HEK293 (cell line): ENCODE measurements around the gene DCAF4.
"Not testable (repeated sequence)": the region's sequence is repeated elsewhere in the genome, so short reads cannot be mapped to it uniquely, and the experiment has no call there.

ENCODE experiments used
- CTCF ChIA-PET: fragments of 350-600 bp; formaldehyde crosslinking; extraction: SDS; loops from one replicate; lab custom pipeline; 2021; ENCODE audit warnings: antibody characterized with exemption; lab: Yijun Ruan, JAX
- POLR2A ChIA-PET: fragments of 300-600 bp; formaldehyde crosslinking; extraction: SDS; loops from one replicate; lab custom pipeline; 2020; ENCODE audit warnings: antibody characterized with exemption, inconsistent platforms; lab: Yijun Ruan, JAX
- H3K27ac ChIP-seq: fragments of 200-500 bp; sonication (Bioruptor generic); 2 replicates; pipeline ENCODE4 v1.5.1; 2014; ENCODE audit warnings: low read depth, low read length, control low read depth, inconsistent platforms; ENCODE audit errors: extremely low read depth
- H3K36me3 ChIP-seq, 2 experiments: fragments of 200-500 bp in 1 of 2; sonication (Bioruptor generic) in 1 of 2; 1 replicate in 1 of 2; 2 replicates in 1 of 2; pipeline ENCODE4 v1.5.1; 2014 to 2017; ENCODE audit warnings: inconsistent platforms in 2 of 2, low read length in 2 of 2; ENCODE audit not compliant: control insufficient read depth in 2 of 2, insufficient read depth in 1 of 2
- H3K4me1 ChIP-seq: fragments of 200-500 bp; sonication (Bioruptor generic); 2 replicates; pipeline ENCODE4 v1.5.1; 2014; ENCODE audit warnings: mild to moderate bottlenecking, low read length, inconsistent platforms; ENCODE audit not compliant: control insufficient read depth, insufficient read depth
- H3K4me3 ChIP-seq: 2 replicates; pipeline ENCODE4 v1.5.1; 2011; ENCODE audit warnings: low read depth, mild to moderate bottlenecking, control low read depth, low read length, moderate library complexity
- H3K9me3 ChIP-seq: fragments of 200-500 bp; sonication (Bioruptor generic); 2 replicates; pipeline ENCODE4 v1.5.1; 2014; ENCODE audit warnings: low read depth, low read length, inconsistent platforms; ENCODE audit not compliant: control insufficient read depth, insufficient read depth
- YY1 ChIP-seq: fragments of 450-650 bp; formaldehyde crosslinking; IDR thresholded peaks from 2 replicates; pipeline ENCODE4 v1.5.1; 2018; ENCODE audit warnings: missing biosample characterization, missing genetic modification characterization
- ZBTB1 ChIP-seq: fragments of 450-650 bp; formaldehyde crosslinking; IDR thresholded peaks from 2 replicates; pipeline ENCODE4 v1.5.1; 2016; ENCODE audit warnings: missing biosample characterization, missing genetic modification characterization
- ZEB2 ChIP-seq: fragments of 450-650 bp; formaldehyde crosslinking; IDR thresholded peaks from 2 replicates; pipeline ENCODE4 v1.5.1; 2016; ENCODE audit warnings: missing biosample characterization, missing genetic modification characterization
- ZNF132 ChIP-seq: fragments of 450-650 bp; formaldehyde crosslinking; IDR thresholded peaks from 2 replicates; pipeline ENCODE4 v1.5.1; 2017; ENCODE audit warnings: missing biosample characterization, missing genetic modification characterization, borderline replicate concordance
- ZNF211 ChIP-seq: fragments of 450-650 bp; formaldehyde crosslinking; IDR thresholded peaks from 2 replicates; pipeline ENCODE4 v1.5.1; 2016; ENCODE audit warnings: low read depth, missing biosample characterization, missing genetic modification characterization
- ZNF292 ChIP-seq: fragments of 450-650 bp; formaldehyde crosslinking; IDR thresholded peaks from 2 replicates; pipeline ENCODE4 v1.5.1; 2016; ENCODE audit warnings: low read depth, missing biosample characterization, missing genetic modification characterization, borderline replicate concordance
- ZNF324 ChIP-seq: fragments of 450-650 bp; formaldehyde crosslinking; IDR thresholded peaks from 2 replicates; pipeline ENCODE4 v1.5.1; 2016; ENCODE audit warnings: missing biosample characterization, missing genetic modification characterization
- ZNF501 ChIP-seq: fragments of 450-650 bp; formaldehyde crosslinking; IDR thresholded peaks from 2 replicates; pipeline ENCODE4 v1.5.1; 2016; ENCODE audit warnings: missing biosample characterization, missing genetic modification characterization
- ZNF548 ChIP-seq: fragments of 450-650 bp; formaldehyde crosslinking; IDR thresholded peaks from 2 replicates; pipeline ENCODE4 v1.5.1; 2016; ENCODE audit warnings: missing biosample characterization, missing genetic modification characterization
- ZNF585B ChIP-seq: fragments of 450-650 bp; formaldehyde crosslinking; IDR thresholded peaks from 2 replicates; pipeline ENCODE4 v1.5.1; 2016; ENCODE audit warnings: missing biosample characterization, missing genetic modification characterization
- ZNF830 ChIP-seq: fragments of 450-650 bp; IDR thresholded peaks from 2 replicates; pipeline ENCODE4 v1.5.0; 2018; ENCODE audit warnings: missing biosample characterization, missing genetic modification characterization, low read depth, mild to moderate bottlenecking, moderate library complexity
- ZNF837 ChIP-seq: fragments of 450-650 bp; formaldehyde crosslinking; IDR thresholded peaks from 2 replicates; pipeline ENCODE4 v1.5.1; 2016; ENCODE audit warnings: missing biosample characterization, missing genetic modification characterization
- ZSCAN23 ChIP-seq: fragments of 450-650 bp; formaldehyde crosslinking; IDR thresholded peaks from 2 replicates; pipeline ENCODE4 v1.5.1; 2016; ENCODE audit warnings: missing biosample characterization, missing genetic modification characterization
- TF ChIP-seq, protein P1 (sequence below): fragments of 450-650 bp; formaldehyde crosslinking; IDR thresholded peaks from 2 replicates; pipeline ENCODE4 v1.5.1; 2016; ENCODE audit warnings: missing biosample characterization, missing genetic modification characterization
- TF ChIP-seq, protein P2 (sequence below): fragments of 450-650 bp; formaldehyde crosslinking; IDR thresholded peaks from 2 replicates; pipeline ENCODE4 v1.5.1; 2017; ENCODE audit warnings: missing biosample characterization, missing genetic modification characterization
- TF ChIP-seq, protein P3 (sequence below): fragments of 450-650 bp; formaldehyde crosslinking; IDR thresholded peaks from 2 replicates; pipeline ENCODE4 v1.5.1; 2016; ENCODE audit warnings: missing biosample characterization, missing genetic modification characterization

DCAF4 gene

DNA sequence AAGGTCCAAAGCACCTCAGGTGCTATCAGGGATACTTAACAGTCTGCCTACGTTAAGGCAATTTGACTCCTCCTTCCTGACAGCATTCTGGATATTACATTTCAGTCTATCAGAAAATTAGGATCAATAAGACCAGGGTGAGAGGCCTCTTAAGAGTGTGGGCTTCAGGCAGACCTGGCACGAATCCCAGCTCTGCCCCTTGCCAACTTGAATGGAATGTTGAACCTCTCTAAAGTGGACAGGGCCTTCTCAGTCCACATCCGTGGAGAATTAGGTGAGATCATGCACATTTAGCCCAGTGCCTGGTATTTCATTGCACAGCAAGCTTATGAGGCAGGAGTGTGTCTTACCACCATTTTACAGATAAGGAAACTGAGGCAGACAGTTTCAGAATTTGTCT lies 25.9 kb downstream of the DCAF4 start:
- Histone ChIP-seq H3K4me3 (no peak overlapping the region), H3K4me1 (no peaks in the 10 kb centered on the region), H3K27ac (no peak overlapping the region), H3K36me3 (peaks cover 19 to 64% of the 10 kb centered on the region in 2 experiments; a peak in 2 of 3 replicates), H3K9me3 (no peaks in the 10 kb centered on the region)
- POLR2A ChIA-PET, result no interaction called here
- TF ChIP-seq, protein P1, sequence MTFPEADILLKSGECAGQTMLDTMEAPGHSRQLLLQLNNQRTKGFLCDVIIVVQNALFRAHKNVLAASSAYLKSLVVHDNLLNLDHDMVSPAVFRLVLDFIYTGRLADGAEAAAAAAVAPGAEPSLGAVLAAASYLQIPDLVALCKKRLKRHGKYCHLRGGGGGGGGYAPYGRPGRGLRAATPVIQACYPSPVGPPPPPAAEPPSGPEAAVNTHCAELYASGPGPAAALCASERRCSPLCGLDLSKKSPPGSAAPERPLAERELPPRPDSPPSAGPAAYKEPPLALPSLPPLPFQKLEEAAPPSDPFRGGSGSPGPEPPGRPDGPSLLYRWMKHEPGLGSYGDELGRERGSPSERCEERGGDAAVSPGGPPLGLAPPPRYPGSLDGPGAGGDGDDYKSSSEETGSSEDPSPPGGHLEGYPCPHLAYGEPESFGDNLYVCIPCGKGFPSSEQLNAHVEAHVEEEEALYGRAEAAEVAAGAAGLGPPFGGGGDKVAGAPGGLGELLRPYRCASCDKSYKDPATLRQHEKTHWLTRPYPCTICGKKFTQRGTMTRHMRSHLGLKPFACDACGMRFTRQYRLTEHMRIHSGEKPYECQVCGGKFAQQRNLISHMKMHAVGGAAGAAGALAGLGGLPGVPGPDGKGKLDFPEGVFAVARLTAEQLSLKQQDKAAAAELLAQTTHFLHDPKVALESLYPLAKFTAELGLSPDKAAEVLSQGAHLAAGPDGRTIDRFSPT (tag by site-specific recombination), result no peak
- TF ChIP-seq YY1 (tag by site-specific recombination) (no peak), ZNF585B (tag by site-specific recombination) (no peak), ZNF211 (no peak)
- CTCF ChIA-PET, result interaction anchor here (0.6 kb wide), 1 partner anchor 433 kb away, joined by 3 read pairs; no protein-coding TSS in a partner anchor

DNA sequence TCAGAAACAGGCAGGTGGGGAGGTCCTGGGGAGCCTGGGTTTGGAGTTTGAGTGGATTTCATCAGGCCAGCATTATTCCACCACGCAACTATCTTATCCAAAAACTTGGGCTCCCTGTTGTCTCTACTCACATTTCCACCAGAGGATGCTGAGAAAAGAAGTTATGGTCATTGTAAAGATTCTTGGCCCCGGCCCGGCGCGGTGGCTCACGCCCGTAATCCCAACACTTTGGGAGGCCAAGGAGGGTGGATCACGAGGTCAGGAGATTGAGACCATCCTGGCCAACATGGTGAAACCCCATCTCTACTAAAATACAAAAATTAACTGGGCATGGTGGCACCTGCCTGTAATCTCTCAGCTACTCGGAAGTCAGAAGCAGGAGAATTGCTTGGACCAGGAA lies 30.5 kb downstream of the DCAF4 start:
- H3K36me3 ChIP-seq, result peaks cover 16 to 78% of the 10 kb centered on the region in 2 experiments; a peak in 2 of 3 replicates
- not testable (repeated sequence) for H3K4me1 ChIP-seq

DNA sequence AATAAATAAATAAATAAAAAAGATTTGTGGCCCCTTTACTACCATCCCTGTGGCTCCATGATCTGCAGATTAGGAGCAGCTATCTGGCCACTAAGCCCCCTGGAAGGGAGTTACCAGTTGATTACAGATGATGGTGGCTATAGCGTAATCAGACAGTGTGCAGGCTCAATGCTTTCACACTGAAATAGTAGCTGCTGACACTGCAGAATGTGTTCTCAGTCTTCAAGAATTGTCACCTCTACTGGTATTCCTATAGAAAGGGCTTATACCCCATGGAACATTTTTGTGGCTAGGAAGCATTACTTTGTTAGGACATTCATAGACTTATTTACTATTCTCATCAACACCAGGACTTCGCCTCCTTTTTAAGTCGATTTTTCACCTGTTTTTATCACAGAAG lies 30.9 kb downstream of the DCAF4 start:
- Histone ChIP-seq H3K4me3 (no peak overlapping the region), H3K9me3 (no peaks in the 10 kb centered on the region), H3K36me3 (peaks cover 16 to 78% of the 10 kb centered on the region in 2 experiments; a peak in 2 of 3 replicates), H3K4me1 (no peaks in the 10 kb centered on the region; the same call in 1 of the 2 replicates), H3K27ac (no peak overlapping the region)
- POLR2A ChIA-PET, result no interaction called here
- TF ChIP-seq ZSCAN23 (tag by site-specific recombination) (no peak), ZEB2 (tag by site-specific recombination) (no peak), ZNF292 (tag by site-specific recombination) (no peak), ZBTB1 (no peak), ZNF324 (tag by site-specific recombination) (no peak), ZNF548 (tag by site-specific recombination) (no peak)
- CTCF ChIA-PET, result interaction anchor here (3.8 kb wide), 1 partner anchor 9 kb away, joined by 19 read pairs; no protein-coding TSS in a partner anchor

More for the DNA sequence above, 30.5 kb downstream of the DCAF4 start:
- H3K4me3 ChIP-seq, H3K27ac ChIP-seq, POLR2A ChIA-PET, H3K9me3 ChIP-seq: not testable (repeated sequence)
- CTCF ChIA-PET, result interaction anchor here (3.8 kb wide), 1 partner anchor 8 kb away, joined by 19 read pairs; no protein-coding TSS in a partner anchor

DNA sequence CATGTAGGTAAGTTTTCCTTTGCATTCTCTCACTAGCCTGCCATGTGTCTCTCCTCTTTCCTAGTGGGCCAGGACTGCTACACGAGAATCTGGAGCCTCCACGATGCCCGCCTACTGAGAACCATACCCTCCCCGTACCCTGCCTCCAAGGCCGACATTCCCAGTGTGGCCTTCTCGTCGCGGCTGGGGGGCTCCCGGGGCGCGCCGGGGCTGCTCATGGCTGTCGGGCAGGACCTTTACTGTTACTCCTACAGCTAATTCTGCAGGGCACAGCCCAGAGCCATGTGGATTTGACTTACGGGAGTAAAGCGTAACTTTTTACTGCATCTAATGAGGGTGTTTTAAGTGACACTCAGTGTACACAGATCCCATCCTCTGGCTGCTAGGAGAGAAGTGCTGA lies 32.3 kb downstream of the DCAF4 start:
- ChIA-PET CTCF (interaction anchor here (3.8 kb wide), 1 partner anchor 10 kb away, joined by 19 read pairs; no protein-coding TSS in a partner anchor), POLR2A (no interaction called here)
- H3K27ac ChIP-seq, result no peak overlapping the region
- H3K9me3 ChIP-seq, result no peaks in the 10 kb centered on the region
- TF ChIP-seq, protein P2, sequence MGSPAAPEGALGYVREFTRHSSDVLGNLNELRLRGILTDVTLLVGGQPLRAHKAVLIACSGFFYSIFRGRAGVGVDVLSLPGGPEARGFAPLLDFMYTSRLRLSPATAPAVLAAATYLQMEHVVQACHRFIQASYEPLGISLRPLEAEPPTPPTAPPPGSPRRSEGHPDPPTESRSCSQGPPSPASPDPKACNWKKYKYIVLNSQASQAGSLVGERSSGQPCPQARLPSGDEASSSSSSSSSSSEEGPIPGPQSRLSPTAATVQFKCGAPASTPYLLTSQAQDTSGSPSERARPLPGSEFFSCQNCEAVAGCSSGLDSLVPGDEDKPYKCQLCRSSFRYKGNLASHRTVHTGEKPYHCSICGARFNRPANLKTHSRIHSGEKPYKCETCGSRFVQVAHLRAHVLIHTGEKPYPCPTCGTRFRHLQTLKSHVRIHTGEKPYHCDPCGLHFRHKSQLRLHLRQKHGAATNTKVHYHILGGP, result no peak
- TF ChIP-seq ZNF830 (tag by site-specific recombination) (no peak), ZNF501 (no peak), ZNF837 (tag by site-specific recombination) (no peak), ZNF132 (tag by site-specific recombination) (no peak)
- TF ChIP-seq, protein P3, sequence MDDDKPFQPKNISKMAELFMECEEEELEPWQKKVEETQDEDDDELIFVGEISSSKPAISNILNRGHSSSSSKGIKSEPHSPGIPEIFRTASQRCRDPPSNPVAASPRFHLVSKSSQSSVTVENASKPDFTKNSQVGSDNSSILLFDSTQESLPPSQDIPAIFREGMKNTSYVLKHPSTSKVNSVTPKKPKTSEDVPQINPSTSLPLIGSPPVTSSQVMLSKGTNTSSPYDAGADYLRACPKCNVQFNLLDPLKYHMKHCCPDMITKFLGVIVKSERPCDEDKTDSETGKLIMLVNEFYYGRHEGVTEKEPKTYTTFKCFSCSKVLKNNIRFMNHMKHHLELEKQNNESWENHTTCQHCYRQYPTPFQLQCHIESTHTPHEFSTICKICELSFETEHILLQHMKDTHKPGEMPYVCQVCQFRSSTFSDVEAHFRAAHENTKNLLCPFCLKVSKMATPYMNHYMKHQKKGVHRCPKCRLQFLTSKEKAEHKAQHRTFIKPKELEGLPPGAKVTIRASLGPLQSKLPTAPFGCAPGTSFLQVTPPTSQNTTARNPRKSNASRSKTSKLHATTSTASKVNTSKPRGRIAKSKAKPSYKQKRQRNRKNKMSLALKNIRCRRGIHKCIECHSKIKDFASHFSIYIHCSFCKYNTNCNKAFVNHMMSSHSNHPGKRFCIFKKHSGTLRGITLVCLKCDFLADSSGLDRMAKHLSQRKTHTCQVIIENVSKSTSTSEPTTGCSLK (tag by site-specific recombination), result no peak
- no peak overlapping the region for H3K4me3 ChIP-seq
- peaks cover 8 to 75% of the 10 kb centered on the region in 2 experiments; a peak in 2 of 3 replicates for H3K36me3 ChIP-seq
- no peaks in the 10 kb centered on the region; the same call in 1 of the 2 replicates for H3K4me1 ChIP-seq

DNA sequence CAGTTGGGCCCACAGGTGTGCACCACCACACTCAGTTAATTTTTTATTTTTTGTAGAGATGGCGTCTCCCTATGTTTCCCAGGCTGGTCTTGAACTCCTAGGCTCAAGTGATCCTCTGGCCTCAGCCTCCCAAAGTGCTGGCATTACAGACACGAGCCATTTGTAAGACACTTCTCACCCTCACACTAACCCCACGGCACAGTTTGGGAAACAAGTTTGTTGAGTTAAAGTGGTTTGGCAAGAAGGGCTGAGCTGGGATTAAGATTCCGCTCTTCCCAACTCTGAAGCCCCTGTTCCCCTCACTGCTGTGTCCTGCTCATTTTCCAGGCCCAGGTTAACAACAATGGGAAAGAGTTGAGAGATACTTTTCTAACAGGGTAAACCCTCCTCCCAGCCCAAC lies 34.8 kb downstream of the DCAF4 start:
- CTCF ChIA-PET, H3K27ac ChIP-seq, H3K4me1 ChIP-seq: not testable (repeated sequence)

More for the DNA sequence above, 34.8 kb downstream of the DCAF4 start:
- H3K4me3 ChIP-seq, POLR2A ChIA-PET, H3K9me3 ChIP-seq: not testable (repeated sequence)
- peaks cover 4 to 55% of the 10 kb centered on the region in 2 experiments; a peak in 2 of 3 replicates for H3K36me3 ChIP-seq
